Liver (tissue), 9 donors: ENCODE measurements around the gene RNF5. TPM values are rescaled to one million over a fixed set of nuclear protein-coding genes. Genes with fewer than 3 reads are reported as not detected.

Experiments
- DNase-seq: peaks from one replicate; pipeline ENCODE4 v3.0.0-alpha.2; 2017; ENCODE audit warnings: low spot score
- H3K27ac ChIP-seq, 2 donors: one replicate each; pipeline ENCODE4 v1.7.0; 2013; ENCODE audit warnings: inconsistent platforms in 2 of 2, low read length in 2 of 2, control low read depth in 1 of 2, low read depth in 1 of 2, mild to moderate bottlenecking in 1 of 2
- H3K27me3 ChIP-seq, 4 donors: one replicate each; pipeline versions ENCODE4 v1.6.1 to v1.7.0; 2013; ENCODE audit warnings: low read length in 3 of 4, inconsistent platforms in 1 of 4, mild to moderate bottlenecking in 1 of 4, moderate library complexity in 1 of 4; ENCODE audit not compliant: control insufficient read depth in 4 of 4, insufficient read depth in 4 of 4
- H3K36me3 ChIP-seq, 4 donors: one replicate each; pipeline versions ENCODE4 v1.6.1 to v1.7.0; 2013; ENCODE audit warnings: low read length in 3 of 4, mild to moderate bottlenecking in 3 of 4, low read depth in 1 of 4, moderate library complexity in 1 of 4; ENCODE audit not compliant: control insufficient read depth in 4 of 4, insufficient read depth in 3 of 4
- H3K4me1 ChIP-seq, 4 donors: one replicate each; pipeline versions ENCODE4 v1.6.1 to v1.7.0; 2013; ENCODE audit warnings: low read length in 3 of 4, mild to moderate bottlenecking in 3 of 4, moderate library complexity in 1 of 4; ENCODE audit not compliant: control insufficient read depth in 4 of 4, insufficient read depth in 4 of 4
- H3K4me3 ChIP-seq, 3 donors: one replicate each; pipeline versions ENCODE4 v1.6.1 to v1.7.0; 2013; ENCODE audit warnings: low read length in 3 of 3, control low read depth in 1 of 3, low read depth in 1 of 3, mild to moderate bottlenecking in 1 of 3
- H3K9ac ChIP-seq, 2 donors: one replicate each; pipeline ENCODE4 v1.7.0; 2013; ENCODE audit warnings: low read length in 2 of 2, mild to moderate bottlenecking in 2 of 2, moderate library complexity in 2 of 2, control low read depth in 1 of 2, low read depth in 1 of 2
- H3K9me3 ChIP-seq, 4 donors: one replicate each; pipeline versions ENCODE4 v1.6.1 to v1.7.0; 2013; ENCODE audit warnings: low read length in 3 of 4; ENCODE audit not compliant: control insufficient read depth in 4 of 4
- EGR1 ChIP-seq, 2 donors: IDR thresholded peaks; 2 replicates each; pipeline ENCODE4 v1.6.1; 2016 to 2018; ENCODE audit warnings: antibody characterized with exemption in 2 of 2, low read depth in 2 of 2
- FOXA1 ChIP-seq: IDR thresholded peaks from 2 replicates; pipeline ENCODE4 v1.6.1; 2016; ENCODE audit warnings: antibody characterized with exemption
- FOXA2 ChIP-seq: IDR thresholded peaks from 2 replicates; pipeline ENCODE4 v1.6.1; 2016; ENCODE audit warnings: antibody characterized with exemption
- GABPA ChIP-seq, 2 donors: IDR thresholded peaks in 1 of 2; conservative IDR thresholded peaks in 1 of 2; 2 replicates each; pipeline ENCODE4 v1.6.1; 2016; ENCODE audit warnings: antibody characterized with exemption in 2 of 2, mild to moderate bottlenecking in 1 of 2, moderate library complexity in 1 of 2
- HNF4A ChIP-seq, 2 donors: conservative IDR thresholded peaks; 2 replicates each; pipeline ENCODE4 v1.6.1; 2016; ENCODE audit warnings: antibody characterized with exemption in 2 of 2, mild to moderate bottlenecking in 2 of 2
- HNF4G ChIP-seq: IDR thresholded peaks from 2 replicates; pipeline ENCODE4 v1.6.1; 2016; ENCODE audit warnings: antibody characterized with exemption
- JUND ChIP-seq, 2 donors: IDR thresholded peaks; 2 replicates each; pipeline ENCODE4 v1.6.1; 2016; ENCODE audit warnings: antibody characterized with exemption in 2 of 2
- NR2F2 ChIP-seq: IDR thresholded peaks from 2 replicates; pipeline ENCODE4 v1.6.1; 2016; ENCODE audit warnings: antibody characterized with exemption
- RAD21 ChIP-seq, 2 donors: IDR thresholded peaks; 2 replicates each; pipeline ENCODE4 v1.6.1; 2016; ENCODE audit warnings: antibody characterized with exemption in 2 of 2, mild to moderate bottlenecking in 2 of 2
- RXRA ChIP-seq, 2 donors: IDR thresholded peaks; 2 replicates each; pipeline ENCODE4 v1.6.1; 2017 to 2018; ENCODE audit warnings: antibody characterized with exemption in 2 of 2, mild to moderate bottlenecking in 1 of 2
- SP1 ChIP-seq: IDR thresholded peaks from 2 replicates; pipeline ENCODE4 v1.6.1; 2018; ENCODE audit warnings: antibody characterized with exemption, mild to moderate bottlenecking
- TAF1 ChIP-seq: conservative IDR thresholded peaks from 2 replicates; pipeline ENCODE4 v1.6.1; 2016; ENCODE audit warnings: antibody characterized with exemption, mild to moderate bottlenecking
- YY1 ChIP-seq: IDR thresholded peaks from 2 replicates; pipeline ENCODE4 v1.6.1; 2016; ENCODE audit warnings: antibody characterized with exemption, mild to moderate bottlenecking
- polyA plus RNA-seq, 2 donors: library from polyadenylated mRNA; stranded (reverse) in 1 of 2; unstranded in 1 of 2; fragments of 200-250 nt in 1 of 2; fragments of >200 nt in 1 of 2; fragmentation: Nextera tagmentation in 1 of 2; extraction: Ambion mirVana in 1 of 2; gene quantifications; one replicate each; pipeline versions ENCODE4 v1.2.1 to v1.2.3, GENCODE V29; 2013 to 2015
- total RNA-seq, 2 donors: library from RNA; depleted of rRNA; stranded (reverse); fragments of >200 nt; gene quantifications; one replicate each; pipeline ENCODE4 v1.2.3, GENCODE V29; 2014
- TF ChIP-seq, protein P1 (sequence below): IDR thresholded peaks from 2 replicates; pipeline ENCODE4 v1.6.1; 2016; ENCODE audit warnings: antibody characterized with exemption
- TF ChIP-seq, protein P2 (sequence below): fragments of 150-350 bp; IDR thresholded peaks from 2 replicates; pipeline ENCODE4 v1.5.1; 2017; ENCODE audit warnings: improper control_type of control experiment, low read depth, low read length; ENCODE audit not compliant: missing input control
- TF ChIP-seq, protein P3 (sequence below): IDR thresholded peaks from 2 replicates; pipeline ENCODE4 v1.6.1; 2016; ENCODE audit warnings: antibody characterized with exemption
- TF ChIP-seq, protein P4 (sequence below): IDR thresholded peaks from 2 replicates; pipeline ENCODE4 v1.6.1; 2016; ENCODE audit warnings: antibody characterized with exemption
- TF ChIP-seq, protein P5 (sequence below): IDR thresholded peaks from 2 replicates; pipeline ENCODE4 v1.6.1; 2016; ENCODE audit warnings: antibody characterized with exemption, mild to moderate bottlenecking
- donor health status: healthy.
- donor health status: healthy.
- donor health status: healthy.
- donor health status: healthy.
- donor health status: healthy.

Gene RNF5
- total and polyA plus RNA-seq, 4 donors = 51.5 to 85.9 (median 61.0) TPM

DNA sequence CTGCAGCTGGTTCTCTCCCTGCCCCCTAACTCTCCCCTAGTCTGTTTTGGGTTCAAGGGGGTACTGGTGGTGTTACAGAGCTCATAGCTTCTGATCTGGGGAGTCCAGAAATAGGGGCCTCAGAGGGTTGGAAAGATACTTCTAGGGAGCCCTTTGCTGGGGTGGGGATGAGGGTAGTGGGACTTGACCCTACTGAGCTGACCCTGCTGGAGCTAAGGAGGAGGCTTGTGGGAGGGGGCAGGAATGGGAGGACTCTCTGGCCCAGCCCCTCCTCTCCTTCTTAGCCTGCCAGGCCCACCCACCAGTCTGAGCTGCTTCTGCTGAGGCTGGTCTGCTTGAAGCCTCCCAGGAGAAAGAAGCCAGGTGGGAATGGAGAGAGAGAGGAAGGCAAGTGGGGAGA is 13.9 kb upstream of the RNF5 start, which contains the start of gene EGFL8:
EGFL8 (plus strand) TSS at position 301 of the 400 bp plus-strand sequence. CDS start 1,571 bp downstream, outside the sequence.
- no peak within 1 kb of the TSS for H3K4me3 ChIP-seq
- no peaks in the 10 kb centered on the region for H3K4me1 ChIP-seq
- peaks cover 2 to 17% (median 8%) of the 10 kb centered on the region in 4 donors for H3K36me3 ChIP-seq
- H3K27me3 ChIP-seq = no peaks in the 10 kb centered on the region
- H3K9ac ChIP-seq = no peak within 1 kb of the TSS
- H3K27ac ChIP-seq = no peak within 1 kb of the TSS
- TF ChIP-seq TAF1 (no peak), FOXA2 (no peak), HNF4G (no peak), RXRA (IDR thresholded peaks at IDR 0.05) (no peak), SP1 (no peak), YY1 (no peak), EGR1 (IDR thresholded peaks at IDR 0.05; ENCODE audit: low read depth in 2 of 2) (no peak), RAD21 (IDR thresholded peaks at IDR 0.05) (no peak), HNF4A (conservative IDR thresholded peaks at IDR 0.05) (no peak), JUND (IDR thresholded peaks at IDR 0.05) (no peak), NR2F2 (no peak), FOXA1 (no peak), GABPA (IDR thresholded peaks at IDR 0.05 in 1 of 2, conservative IDR thresholded peaks at IDR 0.05 in 1 of 2) (no peak)
- TF ChIP-seq, protein P1, sequence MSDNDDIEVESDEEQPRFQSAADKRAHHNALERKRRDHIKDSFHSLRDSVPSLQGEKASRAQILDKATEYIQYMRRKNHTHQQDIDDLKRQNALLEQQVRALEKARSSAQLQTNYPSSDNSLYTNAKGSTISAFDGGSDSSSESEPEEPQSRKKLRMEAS = no peak
- TF ChIP-seq, protein P2, sequence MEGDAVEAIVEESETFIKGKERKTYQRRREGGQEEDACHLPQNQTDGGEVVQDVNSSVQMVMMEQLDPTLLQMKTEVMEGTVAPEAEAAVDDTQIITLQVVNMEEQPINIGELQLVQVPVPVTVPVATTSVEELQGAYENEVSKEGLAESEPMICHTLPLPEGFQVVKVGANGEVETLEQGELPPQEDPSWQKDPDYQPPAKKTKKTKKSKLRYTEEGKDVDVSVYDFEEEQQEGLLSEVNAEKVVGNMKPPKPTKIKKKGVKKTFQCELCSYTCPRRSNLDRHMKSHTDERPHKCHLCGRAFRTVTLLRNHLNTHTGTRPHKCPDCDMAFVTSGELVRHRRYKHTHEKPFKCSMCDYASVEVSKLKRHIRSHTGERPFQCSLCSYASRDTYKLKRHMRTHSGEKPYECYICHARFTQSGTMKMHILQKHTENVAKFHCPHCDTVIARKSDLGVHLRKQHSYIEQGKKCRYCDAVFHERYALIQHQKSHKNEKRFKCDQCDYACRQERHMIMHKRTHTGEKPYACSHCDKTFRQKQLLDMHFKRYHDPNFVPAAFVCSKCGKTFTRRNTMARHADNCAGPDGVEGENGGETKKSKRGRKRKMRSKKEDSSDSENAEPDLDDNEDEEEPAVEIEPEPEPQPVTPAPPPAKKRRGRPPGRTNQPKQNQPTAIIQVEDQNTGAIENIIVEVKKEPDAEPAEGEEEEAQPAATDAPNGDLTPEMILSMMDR = no peak
- TF ChIP-seq, protein P3, sequence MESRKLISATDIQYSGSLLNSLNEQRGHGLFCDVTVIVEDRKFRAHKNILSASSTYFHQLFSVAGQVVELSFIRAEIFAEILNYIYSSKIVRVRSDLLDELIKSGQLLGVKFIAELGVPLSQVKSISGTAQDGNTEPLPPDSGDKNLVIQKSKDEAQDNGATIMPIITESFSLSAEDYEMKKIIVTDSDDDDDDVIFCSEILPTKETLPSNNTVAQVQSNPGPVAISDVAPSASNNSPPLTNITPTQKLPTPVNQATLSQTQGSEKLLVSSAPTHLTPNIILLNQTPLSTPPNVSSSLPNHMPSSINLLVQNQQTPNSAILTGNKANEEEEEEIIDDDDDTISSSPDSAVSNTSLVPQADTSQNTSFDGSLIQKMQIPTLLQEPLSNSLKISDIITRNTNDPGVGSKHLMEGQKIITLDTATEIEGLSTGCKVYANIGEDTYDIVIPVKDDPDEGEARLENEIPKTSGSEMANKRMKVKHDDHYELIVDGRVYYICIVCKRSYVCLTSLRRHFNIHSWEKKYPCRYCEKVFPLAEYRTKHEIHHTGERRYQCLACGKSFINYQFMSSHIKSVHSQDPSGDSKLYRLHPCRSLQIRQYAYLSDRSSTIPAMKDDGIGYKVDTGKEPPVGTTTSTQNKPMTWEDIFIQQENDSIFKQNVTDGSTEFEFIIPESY = no peak
- TF ChIP-seq, protein P4, sequence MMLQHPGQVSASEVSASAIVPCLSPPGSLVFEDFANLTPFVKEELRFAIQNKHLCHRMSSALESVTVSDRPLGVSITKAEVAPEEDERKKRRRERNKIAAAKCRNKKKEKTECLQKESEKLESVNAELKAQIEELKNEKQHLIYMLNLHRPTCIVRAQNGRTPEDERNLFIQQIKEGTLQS = no peak
- TF ChIP-seq, protein P5, sequence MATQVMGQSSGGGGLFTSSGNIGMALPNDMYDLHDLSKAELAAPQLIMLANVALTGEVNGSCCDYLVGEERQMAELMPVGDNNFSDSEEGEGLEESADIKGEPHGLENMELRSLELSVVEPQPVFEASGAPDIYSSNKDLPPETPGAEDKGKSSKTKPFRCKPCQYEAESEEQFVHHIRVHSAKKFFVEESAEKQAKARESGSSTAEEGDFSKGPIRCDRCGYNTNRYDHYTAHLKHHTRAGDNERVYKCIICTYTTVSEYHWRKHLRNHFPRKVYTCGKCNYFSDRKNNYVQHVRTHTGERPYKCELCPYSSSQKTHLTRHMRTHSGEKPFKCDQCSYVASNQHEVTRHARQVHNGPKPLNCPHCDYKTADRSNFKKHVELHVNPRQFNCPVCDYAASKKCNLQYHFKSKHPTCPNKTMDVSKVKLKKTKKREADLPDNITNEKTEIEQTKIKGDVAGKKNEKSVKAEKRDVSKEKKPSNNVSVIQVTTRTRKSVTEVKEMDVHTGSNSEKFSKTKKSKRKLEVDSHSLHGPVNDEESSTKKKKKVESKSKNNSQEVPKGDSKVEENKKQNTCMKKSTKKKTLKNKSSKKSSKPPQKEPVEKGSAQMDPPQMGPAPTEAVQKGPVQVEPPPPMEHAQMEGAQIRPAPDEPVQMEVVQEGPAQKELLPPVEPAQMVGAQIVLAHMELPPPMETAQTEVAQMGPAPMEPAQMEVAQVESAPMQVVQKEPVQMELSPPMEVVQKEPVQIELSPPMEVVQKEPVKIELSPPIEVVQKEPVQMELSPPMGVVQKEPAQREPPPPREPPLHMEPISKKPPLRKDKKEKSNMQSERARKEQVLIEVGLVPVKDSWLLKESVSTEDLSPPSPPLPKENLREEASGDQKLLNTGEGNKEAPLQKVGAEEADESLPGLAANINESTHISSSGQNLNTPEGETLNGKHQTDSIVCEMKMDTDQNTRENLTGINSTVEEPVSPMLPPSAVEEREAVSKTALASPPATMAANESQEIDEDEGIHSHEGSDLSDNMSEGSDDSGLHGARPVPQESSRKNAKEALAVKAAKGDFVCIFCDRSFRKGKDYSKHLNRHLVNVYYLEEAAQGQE = no peak
- H3K9me3 ChIP-seq = no peaks in the 10 kb centered on the region
- no peak for DNase-seq
